Keratinocyte (primary cell): ENCODE measurements around the gene CABLES2. TPM values are rescaled to one million over a fixed set of nuclear protein-coding genes. Genes with fewer than 3 reads are reported as not detected.
A peak's percentile ranks its signal among the peaks of the same experiment; 100 is the strongest.

Experiments used
- DNase-seq: peaks from one replicate; pipeline ENCODE4 v3.0.0-alpha.2; 2011; ENCODE audit warnings: low read depth, missing footprints, low spot score
- FAIRE-seq: peaks from 2 replicates; lab custom pipeline; 2011; peaks lifted over from hg19 to GRCh38; lab: Jason Lieb, UNC
- H2AFZ ChIP-seq: 2 replicates; pipeline ENCODE4 v1.6.0; 2012; ENCODE audit warnings: low read length, control low read depth, inconsistent platforms; ENCODE audit not compliant: control insufficient read depth
- H3K27ac ChIP-seq: 2 replicates; pipeline ENCODE4 v1.5.1; 2011; ENCODE audit warnings: low read length; ENCODE audit not compliant: control insufficient read depth, insufficient read depth
- H3K27me3 ChIP-seq: 3 replicates; pipeline ENCODE4 v1.6.0; 2011; ENCODE audit warnings: low read length; ENCODE audit not compliant: control insufficient read depth, insufficient read depth; ENCODE audit errors: extremely low read depth
- H3K36me3 ChIP-seq, 2 experiments: 2 replicates in 1 of 2; 3 replicates in 1 of 2; pipeline ENCODE4 v1.5.1; 2011; ENCODE audit warnings: low read length in 2 of 2, mild to moderate bottlenecking in 1 of 2; ENCODE audit not compliant: control insufficient read depth in 2 of 2, insufficient read depth in 2 of 2; ENCODE audit errors: extremely low read depth in 1 of 2
- H3K4me1 ChIP-seq: 3 replicates; pipeline ENCODE4 v1.5.1; 2011; ENCODE audit warnings: low read length; ENCODE audit not compliant: control insufficient read depth, insufficient read depth; ENCODE audit errors: extremely low read depth
- H3K4me2 ChIP-seq: 3 replicates; pipeline ENCODE4 v1.6.0; 2011; ENCODE audit warnings: low read depth, low read length; ENCODE audit not compliant: control insufficient read depth, insufficient read depth; ENCODE audit errors: extremely low read depth
- H3K4me3 ChIP-seq, 3 experiments: fragments of 200-600 bp in 1 of 3; sonication (generic) in 1 of 3; 2 replicates in 2 of 3; 3 replicates in 1 of 3; pipeline ENCODE4 v1.5.1; 2011 to 2016; ENCODE audit warnings: low read length in 3 of 3, mild to moderate bottlenecking in 3 of 3, control low read depth in 2 of 3, inconsistent platforms in 1 of 3, low read depth in 1 of 3, mixed read lengths in 1 of 3, mixed run types in 1 of 3, moderate library complexity in 1 of 3; ENCODE audit not compliant: control insufficient read depth in 2 of 3, insufficient read depth in 2 of 3; ENCODE audit errors: extremely low read depth in 1 of 3
- H3K79me2 ChIP-seq: 2 replicates; pipeline ENCODE4 v1.6.0; 2012; ENCODE audit warnings: low read length; ENCODE audit not compliant: control insufficient read depth, insufficient read depth
- H3K9ac ChIP-seq: 3 replicates; pipeline ENCODE4 v1.6.0; 2011; ENCODE audit warnings: low read length; ENCODE audit not compliant: control insufficient read depth, insufficient read depth; ENCODE audit errors: extremely low read depth
- H3K9me1 ChIP-seq: 3 replicates; pipeline ENCODE4 v1.6.0; 2011; ENCODE audit warnings: low read length; ENCODE audit not compliant: control insufficient read depth, insufficient read depth; ENCODE audit errors: extremely low read depth
- H3K9me3 ChIP-seq: 2 replicates; pipeline ENCODE4 v1.5.1; 2012; ENCODE audit warnings: low read depth, low read length; ENCODE audit not compliant: control insufficient read depth
- H4K20me1 ChIP-seq: 3 replicates; pipeline ENCODE4 v1.6.0; 2011; ENCODE audit warnings: low read length; ENCODE audit not compliant: control insufficient read depth, insufficient read depth; ENCODE audit errors: extremely low read depth
- CTCF ChIP-seq, 3 experiments: IDR thresholded peaks in 1 of 3; conservative IDR thresholded peaks in 1 of 3; optimal IDR thresholded peaks in 1 of 3; 2 replicates in 2 of 3; 3 replicates in 1 of 3; pipeline versions ENCODE3 to v1.5.1; 2011; ENCODE audit warnings: low read length in 3 of 3, mild to moderate bottlenecking in 3 of 3, moderate library complexity in 2 of 3, control low read depth in 1 of 3, inconsistent platforms in 1 of 3; ENCODE audit not compliant: insufficient read depth in 2 of 3; ENCODE audit errors: extremely low read depth in 1 of 3
- EZH2 ChIP-seq: IDR thresholded peaks from one replicate; pipeline ENCODE4 v1.6.1; 2012; ENCODE audit warnings: inconsistent platforms, mild to moderate bottlenecking, low read length, moderate library complexity
- dilution Hi-C: fragments of 300-500 bp; cut with MboI; formaldehyde crosslinking; loops from one replicate; pipeline ENCODE4 v1.7.0; 2020; ENCODE audit warnings: low sequenced_read_pairs; ENCODE audit not compliant: extremely low pct_ligation_motif_present
- polyA plus RNA-seq, 5 experiments: library from polyadenylated mRNA; depleted of rRNA in 3 of 5; stranded (reverse) in 3 of 5; stranded (forward) in 1 of 5; unstranded in 1 of 5; fragments of >200 nt; gene quantifications; 1 replicate in 1 of 5; 2 replicates in 3 of 5; 3 replicates in 1 of 5; pipeline versions ENCODE4 v1.2.1 to v1.2.3, GENCODE V29; 2011 to 2012; ENCODE audit warnings: missing spikeins in 2 of 5, low read depth in 1 of 5, low replicate concordance in 1 of 5

CABLES2 gene
- polyA plus RNA-seq, 1 donor (not counting 4 experiments of a cell fraction or from before 2014, with no cell fraction given), result 2.2 TPM

DNA sequence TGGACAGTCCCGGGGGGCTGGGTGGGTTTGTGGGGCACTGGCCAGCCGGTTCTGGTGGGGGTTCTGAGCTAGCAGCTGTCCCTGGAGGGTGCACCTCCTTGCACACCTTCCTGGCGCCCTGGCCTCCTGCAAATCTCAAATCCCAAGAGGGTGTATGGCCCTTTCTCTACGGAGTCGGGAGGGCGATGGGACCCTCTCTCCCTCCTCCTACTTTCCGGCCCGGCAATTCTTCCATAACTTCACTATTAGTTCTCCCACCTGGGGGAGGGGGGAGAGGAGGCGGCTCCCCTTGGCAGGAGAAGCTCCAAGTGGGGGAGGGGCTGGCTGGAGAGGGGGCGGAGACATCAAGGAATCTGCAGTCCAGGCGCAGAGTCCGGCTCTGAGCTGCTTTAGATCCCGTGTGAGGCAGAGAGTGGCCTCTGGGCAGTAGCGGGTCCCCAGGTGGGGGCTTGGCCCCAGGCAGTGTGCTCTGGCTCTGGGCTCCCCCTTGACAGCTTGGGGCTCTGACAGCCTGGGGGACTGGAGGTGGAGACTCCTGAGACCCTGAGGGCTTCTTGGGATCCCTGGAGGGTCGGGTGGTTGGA lies 38.6 kb downstream of the CABLES2 start:
- dilution Hi-C loops, result no loop called here
- H3K4me3 ChIP-seq, result no peak overlapping the region
- H3K79me2 ChIP-seq, result peaks cover 24% of the 10 kb centered on the region

GRCh38 chr20:62367633-62368391 lies 39.3 kb downstream of the CABLES2 start:
- H3K27ac ChIP-seq, result no peak overlapping the region

More for the DNA sequence above, 38.6 kb downstream of the CABLES2 start:
- Histone ChIP-seq H4K20me1 (peaks cover 14% of the 10 kb centered on the region), H3K4me1 (peaks cover 51% of the 10 kb centered on the region), H3K9me3 (no peaks in the 10 kb centered on the region), H3K9me1 (no peaks in the 10 kb centered on the region), H3K27ac (no peak overlapping the region), H2AFZ (no peak overlapping the region), H3K9ac (no peak overlapping the region), H3K36me3 (peaks cover 0 to 7% of the 10 kb centered on the region in 2 experiments), H3K27me3 (no peaks in the 10 kb centered on the region), H3K4me2 (peak overlapping the region; percentile 37)
- TF ChIP-seq CTCF (optimal IDR thresholded peaks at IDR 0.05 in 1 of 3, IDR thresholded peaks at IDR 0.05 in 1 of 3, conservative IDR thresholded peaks at IDR 0.05 in 1 of 3; ENCODE audit: extremely low read depth in 1 of 3, insufficient read depth in 2 of 3, low read length in 3 of 3) (no peak), EZH2 (no peak)
- no peak for FAIRE-seq
- no peak for DNase-seq

More at GRCh38 chr20:62367633-62368391, 39.3 kb downstream of the CABLES2 start:
- H2AFZ ChIP-seq, result no peak overlapping the region
- peaks cover 57% of the 10 kb centered on the region for H3K4me1 ChIP-seq
- peaks cover 0 to 7% of the 10 kb centered on the region in 2 experiments for H3K36me3 ChIP-seq
- FAIRE-seq (no peak), DNase-seq (no peak)
- peaks cover 30% of the 10 kb centered on the region for H3K79me2 ChIP-seq
- H3K4me3 ChIP-seq, result peak overlapping the region in 1 of 3 experiments; percentile 93
- dilution Hi-C loops, result no loop called here
- H3K4me2 ChIP-seq, result peak overlapping the region; percentile 37
- H4K20me1 ChIP-seq, result peaks cover 17% of the 10 kb centered on the region
- H3K27me3 ChIP-seq, result no peaks in the 10 kb centered on the region
- H3K9me1 ChIP-seq, result no peaks in the 10 kb centered on the region
- no peak overlapping the region for H3K9ac ChIP-seq
- TF ChIP-seq EZH2, result no peak
- no peak for TF ChIP-seq CTCF (optimal IDR thresholded peaks at IDR 0.05 in 1 of 3, IDR thresholded peaks at IDR 0.05 in 1 of 3, conservative IDR thresholded peaks at IDR 0.05 in 1 of 3; ENCODE audit: extremely low read depth in 1 of 3, insufficient read depth in 2 of 3, low read length in 3 of 3)
- no peaks in the 10 kb centered on the region for H3K9me3 ChIP-seq
